Mucosa of descending colon (tissue), 3 donors: ENCODE data around the gene TNIK. TPM values are rescaled to one million over a fixed set of nuclear protein-coding genes. Genes with fewer than 3 reads are reported as not detected.

ENCODE experiments used
- ATAC-seq: fragments of 200-7000 bp; cut with Tn5 transposase; one replicate; pipeline ENCODE4 v1.9.1; 2020; ENCODE audit warnings: mild to moderate bottlenecking, moderate library complexity
- DNase-seq, 3 donors: peaks; one replicate each; pipeline ENCODE4 v3.0.0-alpha.2; 2020
- H3K36me3 ChIP-seq: fragments of 200-600 bp; one replicate; pipeline ENCODE4 v1.8.0; 2021; ENCODE audit warnings: low read depth, mild to moderate bottlenecking
- H3K4me1 ChIP-seq: fragments of 200-600 bp; one replicate; pipeline ENCODE4 v1.8.0; 2021; ENCODE audit warnings: low read depth, mild to moderate bottlenecking
- H3K4me3 ChIP-seq: fragments of 200-600 bp; one replicate; pipeline ENCODE4 v1.8.0; 2021; ENCODE audit warnings: mild to moderate bottlenecking
- H3K9me3 ChIP-seq: fragments of 200-600 bp; one replicate; pipeline ENCODE4 v1.8.0; 2021; ENCODE audit warnings: mild to moderate bottlenecking
- CTCF ChIP-seq: fragments of 200-600 bp; IDR thresholded peaks from one replicate; pipeline ENCODE4 v1.8.0; 2022; ENCODE audit warnings: antibody characterized with exemption, mild to moderate bottlenecking
- intact Hi-C, 2 donors: fragments of 100-400 bp; cut with DNase I in 1 of 2; cut with micrococcal nuclease in 1 of 2; formaldehyde crosslinking; loops; one replicate each; pipeline versions ENCODE4 v1.11.0 to v1.11.1; 2022; cut with DNase I, micrococcal nuclease
- total RNA-seq, 3 donors: library from RNA; stranded (reverse); fragmentation: NEBNext Ultra II Directional in 2 of 3; extraction: Animal tissue kit (Norgen Biotek cat#: 25700) in 2 of 3; gene quantifications; one replicate each; pipeline versions ENCODE4 v1.2.1 to v1.2.4, GENCODE V29; 2021 to 2023
- donor health status: DM: no; HTN: no; CAD: no; lungs with moderate emphysema.
- donor health status: DM: no; HTN: no; CAD: no.
- donor health status: DM: no; HTN: yes; CAD: no.

Gene TNIK
- total RNA-seq, 3 donors from 2014 or later: 27.2 to 33.0 (median 28.0) TPM

DNA sequence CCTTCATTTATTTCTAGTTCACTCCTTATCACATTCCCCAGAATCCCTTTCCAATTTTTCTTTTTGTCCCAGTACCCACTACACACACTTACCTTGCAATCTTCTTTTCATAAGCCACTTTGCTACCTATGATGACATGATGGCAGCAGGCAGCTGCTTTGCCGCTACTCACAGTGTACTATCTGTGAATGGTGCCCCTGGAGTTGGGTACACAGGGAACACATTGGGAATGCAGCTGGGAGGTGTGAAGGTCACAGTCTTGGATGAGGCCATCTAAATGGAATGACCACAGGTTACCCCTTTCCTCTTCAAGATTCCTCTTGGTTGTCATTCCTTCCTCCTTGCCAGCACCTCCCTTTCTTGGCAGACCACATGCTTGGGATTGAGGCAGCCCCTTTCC, 20.8 kb upstream of the TNIK start:
- ATAC-seq (no peak), DNase-seq (no peak)
- no peak for TF ChIP-seq CTCF
- Histone ChIP-seq H3K4me1 (no peaks in the 10 kb centered on the region), H3K9me3 (no peaks in the 10 kb centered on the region), H3K4me3 (no peak overlapping the region), H3K36me3 (no peaks in the 10 kb centered on the region)
- intact Hi-C loops: no loop called here

- ATAC-seq (no peak), DNase-seq (no peak)
- H3K4me3 ChIP-seq: no peak overlapping the region
- no peaks in the 10 kb centered on the region for H3K4me1 ChIP-seq
- no peak for TF ChIP-seq CTCF
- no peaks in the 10 kb centered on the region for H3K9me3 ChIP-seq
- no peaks in the 10 kb centered on the region for H3K36me3 ChIP-seq
- intact Hi-C loops: no loop called here
Measured at GRCh38 chr3:171480526-171480925, 20.3 kb upstream of the TNIK start.

DNA sequence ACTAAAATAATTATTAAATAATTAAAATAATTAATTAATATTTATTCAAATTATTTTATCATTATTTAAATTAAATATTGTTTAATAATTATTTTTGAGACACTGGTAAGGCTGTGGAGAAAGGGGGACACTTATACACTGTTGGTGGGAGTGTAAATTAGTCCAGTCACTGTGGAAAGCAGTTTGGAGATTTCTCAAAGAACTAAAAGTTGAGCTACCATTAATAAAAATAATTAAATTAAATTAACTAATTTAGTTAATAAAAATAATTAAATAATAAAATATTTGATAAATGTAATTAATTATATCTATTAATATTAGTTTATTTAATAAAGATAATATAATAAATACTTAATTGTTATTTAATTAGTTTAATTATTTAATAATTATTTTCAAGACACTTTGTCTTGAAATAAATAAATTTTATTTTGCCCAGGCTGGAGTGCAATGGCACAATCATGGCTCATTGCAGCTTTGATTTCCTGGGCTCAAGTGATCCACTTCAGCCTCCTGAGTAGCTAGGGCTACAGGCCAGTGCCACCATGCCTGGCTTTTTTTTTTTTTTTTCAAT, 16.4 kb upstream of the TNIK start:
- Histone ChIP-seq H3K4me3 (no peak overlapping the region), H3K9me3 (no peaks in the 10 kb centered on the region), H3K4me1 (no peaks in the 10 kb centered on the region), H3K36me3 (no peaks in the 10 kb centered on the region)
- DNase-seq (no peak), ATAC-seq (no peak)
- no peak for TF ChIP-seq CTCF
- intact Hi-C loops: no loop called here

- no peak for DNase-seq
- ATAC-seq: no peak
- no peaks in the 10 kb centered on the region for H3K9me3 ChIP-seq
- intact Hi-C loops: no loop called here
- no peak overlapping the region for H3K4me3 ChIP-seq
- no peak for TF ChIP-seq CTCF
- H3K36me3 ChIP-seq: no peaks in the 10 kb centered on the region
- no peaks in the 10 kb centered on the region for H3K4me1 ChIP-seq
Measured at GRCh38 chr3:171472552-171472951, 12.3 kb upstream of the TNIK start.

DNA sequence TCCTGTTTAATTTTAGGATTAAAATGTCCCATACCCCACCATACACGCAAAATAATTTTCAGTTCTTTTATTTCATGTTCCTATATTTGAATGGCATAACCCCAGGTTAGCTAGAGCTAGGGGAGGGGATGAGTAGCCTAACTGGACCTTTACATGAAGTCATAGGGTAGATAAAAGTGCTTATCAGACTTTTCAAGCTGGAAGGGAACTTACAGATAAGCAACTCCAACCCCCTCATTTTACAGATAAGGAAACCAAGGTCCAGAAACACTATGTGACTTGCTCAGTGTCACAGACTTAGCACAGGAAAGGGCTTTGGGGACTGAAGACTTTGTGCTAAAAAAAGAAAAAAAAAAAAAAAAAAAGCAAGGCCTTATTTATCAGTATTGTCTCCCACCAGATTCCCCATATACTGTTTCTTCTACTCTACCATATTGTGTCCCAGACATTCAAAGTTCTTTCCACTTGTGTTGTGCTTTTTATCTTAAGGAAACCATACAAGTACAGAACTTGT, 10.6 kb upstream of the TNIK start:
- H3K9me3 ChIP-seq: no peaks in the 10 kb centered on the region
- DNase-seq (no peak), ATAC-seq (no peak)
- no peaks in the 10 kb centered on the region for H3K36me3 ChIP-seq
- no peaks in the 10 kb centered on the region for H3K4me1 ChIP-seq
- no peak for TF ChIP-seq CTCF
- H3K4me3 ChIP-seq: no peak overlapping the region
- intact Hi-C loops: no loop called here

GRCh38 chr3:171469376-171469775, 9.2 kb upstream of the TNIK start:
- no peak for DNase-seq
- H3K9me3 ChIP-seq: no peaks in the 10 kb centered on the region
- intact Hi-C loops: loop anchor here in 1 of 2 donors (10.0 kb wide), 1 partner anchor 285 kb away; no protein-coding TSS in a partner anchor
- H3K4me3 ChIP-seq: no peak overlapping the region
- no peak for ATAC-seq
- no peak for TF ChIP-seq CTCF
- H3K4me1 ChIP-seq: no peaks in the 10 kb centered on the region
- H3K36me3 ChIP-seq: no peaks in the 10 kb centered on the region
